Panc1 (cell line): Measurements from ENCODE around the gene TBC1D17.

Source experiments
- CTCF ChIP-seq: fragments of 450-650 bp; IDR thresholded peaks from 2 replicates; pipeline ENCODE4 v1.5.1; 2017; ENCODE audit warnings: mild to moderate bottlenecking
- POLR2AphosphoS5 ChIP-seq: IDR thresholded peaks from 2 replicates; pipeline ENCODE4 v1.6.1; 2012; ENCODE audit warnings: mild to moderate bottlenecking, low read depth, low read length, moderate library complexity
- REST ChIP-seq, 2 experiments: IDR thresholded peaks; 2 replicates each; pipeline ENCODE4 v1.6.1; 2011 to 2012; ENCODE audit warnings: low read depth in 2 of 2, control low read depth in 1 of 2, low read length in 1 of 2, mild to moderate bottlenecking in 1 of 2, moderate library complexity in 1 of 2; ENCODE audit not compliant: insufficient read depth in 1 of 2
- TCF7L2 ChIP-seq: IDR thresholded peaks from 2 replicates; pipeline ENCODE4 v1.6.1; 2011; ENCODE audit warnings: mild to moderate bottlenecking, low read depth, low read length, inconsistent platforms

- no peak for TF ChIP-seq POLR2AphosphoS5
- no peak for TF ChIP-seq CTCF
- TF ChIP-seq TCF7L2, result no peak
- TF ChIP-seq REST (IDR thresholded peaks at IDR 0.05; ENCODE audit: insufficient read depth in 1 of 2, low read depth in 2 of 2, low read length in 1 of 2), result no peak
Observed at GRCh38 chr19:49882643-49883042, 5.1 kb downstream of the TBC1D17 start.
